GM19099 (cell line): ENCODE measurements around the gene ZNF536.

Source experiments
- POLR2A ChIP-seq: IDR thresholded peaks from 3 replicates; pipeline ENCODE4 v1.6.1; 2011; ENCODE audit warnings: low read depth; ENCODE audit not compliant: insufficient read length; ENCODE audit errors: extremely low read depth

The ZNF536 gene

GRCh38 chr19:30525383-30525782 is 153.2 kb downstream of the ZNF536 start:
- no peak for TF ChIP-seq POLR2A

DNA sequence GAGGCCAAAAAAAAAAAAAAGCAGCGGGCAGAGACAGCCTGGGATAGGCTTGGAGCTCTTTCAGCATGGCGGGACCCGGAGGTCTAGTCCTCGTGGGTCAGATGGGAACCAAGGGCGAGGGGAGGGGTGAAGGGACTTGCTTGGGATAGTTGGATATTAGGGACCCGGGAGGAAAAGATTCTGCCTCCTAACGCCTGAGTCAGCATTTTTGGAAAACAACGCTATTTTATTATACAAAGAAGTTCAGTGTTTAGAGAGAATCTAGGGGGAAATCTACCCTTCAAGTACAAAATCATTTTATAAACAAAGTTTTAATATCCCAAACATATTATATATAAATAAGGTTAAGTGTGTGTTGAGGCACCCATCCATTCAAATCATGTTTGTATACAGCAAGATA is 156.7 kb downstream of the ZNF536 start:
- no peak for TF ChIP-seq POLR2A

DNA sequence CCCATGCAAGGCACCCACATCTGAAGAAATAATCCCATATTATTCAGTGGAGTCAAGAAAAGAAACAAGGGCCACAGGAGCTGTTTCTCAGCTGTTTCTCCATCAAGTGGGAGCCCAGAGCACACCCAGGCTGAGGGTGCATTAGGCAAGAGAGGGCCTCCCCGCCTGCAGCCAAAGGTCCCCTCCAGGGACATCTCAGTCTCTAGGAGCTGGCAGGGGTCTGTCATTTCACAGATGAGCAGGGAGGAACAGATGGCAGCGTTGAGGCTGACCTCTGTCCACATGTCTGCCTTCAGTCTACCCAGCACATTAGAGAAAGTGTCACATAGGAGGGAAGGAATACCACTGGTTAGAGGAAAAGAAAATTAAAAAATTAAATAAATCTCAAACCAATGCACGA is 157.7 kb downstream of the ZNF536 start:
- TF ChIP-seq POLR2A: no peak

DNA sequence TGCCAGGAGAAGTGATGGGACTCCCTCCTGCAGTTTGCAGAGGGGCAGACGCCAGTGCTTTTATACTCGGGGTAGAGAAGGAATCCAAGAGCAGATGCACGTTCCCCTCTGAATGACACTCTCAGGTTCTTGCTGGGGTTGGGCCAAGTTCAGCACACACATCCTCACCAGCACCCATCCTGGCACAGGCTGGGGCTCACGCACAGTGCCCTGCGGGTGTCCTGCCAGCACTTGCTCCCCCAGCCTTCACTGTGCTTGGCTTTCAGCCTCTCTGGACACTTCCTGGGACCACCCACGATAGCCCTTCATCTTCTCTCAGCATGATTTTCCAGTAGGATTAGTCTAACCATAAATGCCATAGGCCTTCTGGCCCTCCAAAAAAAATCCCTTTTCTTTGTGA is 158.6 kb downstream of the ZNF536 start:
- no peak for TF ChIP-seq POLR2A

DNA sequence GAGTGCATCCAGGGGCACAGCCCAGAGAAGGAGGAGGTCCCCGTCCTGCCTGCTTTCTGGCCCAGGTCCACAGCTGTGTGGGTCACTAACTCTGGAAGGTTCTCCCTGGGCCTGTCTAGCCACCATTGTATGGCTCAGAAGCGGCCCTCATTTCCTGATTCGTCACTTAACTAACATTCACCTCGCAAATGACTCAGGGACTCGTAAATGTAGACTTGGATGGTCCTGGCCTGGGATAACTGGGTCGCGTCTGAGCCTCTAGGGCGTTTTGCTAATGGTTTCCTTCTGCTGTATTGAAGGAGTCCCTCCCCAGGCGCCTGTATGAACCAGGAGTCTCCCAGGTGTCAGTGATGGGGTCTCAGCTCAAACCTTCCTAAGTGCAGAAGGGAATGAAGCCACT is 162.8 kb downstream of the ZNF536 start:
- no peak for TF ChIP-seq POLR2A

DNA sequence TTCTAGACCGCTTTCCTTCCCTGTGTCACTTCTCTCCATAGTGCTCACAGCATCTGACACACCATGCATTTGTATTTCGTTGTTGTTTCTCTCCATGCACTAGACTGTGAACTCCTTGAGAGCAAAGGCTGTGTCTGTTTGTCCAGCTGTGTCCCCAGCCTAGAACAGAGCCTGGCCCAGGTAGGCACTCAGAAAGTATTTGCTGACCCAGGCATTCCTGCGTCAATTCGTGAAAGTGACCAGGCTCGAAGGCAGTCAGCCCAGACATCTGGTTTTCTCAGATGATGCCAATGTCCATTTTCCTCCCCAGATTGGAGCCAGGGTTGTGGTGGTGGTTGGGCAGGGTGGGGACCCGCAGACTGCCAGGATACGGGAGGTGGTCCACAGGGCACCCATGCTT is 164.8 kb downstream of the ZNF536 start:
- no peak for TF ChIP-seq POLR2A

DNA sequence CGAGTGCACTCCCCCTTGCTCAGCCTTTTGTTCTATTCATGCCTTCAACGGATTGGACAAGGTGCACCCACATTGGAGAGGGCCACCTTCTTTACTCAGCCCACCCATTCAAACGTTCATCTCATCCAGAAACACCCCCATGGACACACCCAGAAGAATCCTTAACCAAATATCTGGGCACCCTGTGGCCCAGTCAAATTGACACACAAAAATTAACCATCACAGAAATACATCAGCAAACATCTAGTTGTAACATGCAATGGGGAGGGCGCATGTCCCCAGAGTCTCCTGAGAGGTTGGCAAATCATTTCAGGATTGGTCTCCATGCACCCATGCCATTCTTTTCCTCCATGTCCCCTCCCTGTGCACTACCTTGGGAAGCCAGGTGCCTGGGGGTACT is 167.1 kb downstream of the ZNF536 start:
- TF ChIP-seq POLR2A: no peak

GRCh38 chr19:30539981-30540380 is 167.8 kb downstream of the ZNF536 start:
- TF ChIP-seq POLR2A: no peak

- TF ChIP-seq POLR2A: no peak
Measured at GRCh38 chr19:30540761-30541160, 168.6 kb downstream of the ZNF536 start.

DNA sequence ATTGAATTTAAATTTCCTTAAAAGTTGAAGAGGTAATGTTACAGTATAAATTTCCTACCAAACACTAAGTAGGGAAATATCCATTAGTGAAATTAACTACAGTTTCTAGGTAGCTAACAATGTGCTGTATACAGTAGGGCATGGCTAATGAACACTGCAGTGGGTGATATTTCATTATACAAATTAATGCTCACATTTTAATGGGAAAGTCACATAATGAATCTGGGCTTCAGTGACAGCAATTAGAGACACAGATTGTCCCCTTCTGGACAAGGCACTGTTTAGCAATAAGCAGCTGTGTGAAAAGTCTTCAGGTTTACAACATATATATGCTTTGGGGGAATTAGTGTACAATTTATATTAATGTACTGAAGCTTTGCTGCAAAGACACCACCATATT is 169.4 kb downstream of the ZNF536 start:
- no peak for TF ChIP-seq POLR2A

DNA sequence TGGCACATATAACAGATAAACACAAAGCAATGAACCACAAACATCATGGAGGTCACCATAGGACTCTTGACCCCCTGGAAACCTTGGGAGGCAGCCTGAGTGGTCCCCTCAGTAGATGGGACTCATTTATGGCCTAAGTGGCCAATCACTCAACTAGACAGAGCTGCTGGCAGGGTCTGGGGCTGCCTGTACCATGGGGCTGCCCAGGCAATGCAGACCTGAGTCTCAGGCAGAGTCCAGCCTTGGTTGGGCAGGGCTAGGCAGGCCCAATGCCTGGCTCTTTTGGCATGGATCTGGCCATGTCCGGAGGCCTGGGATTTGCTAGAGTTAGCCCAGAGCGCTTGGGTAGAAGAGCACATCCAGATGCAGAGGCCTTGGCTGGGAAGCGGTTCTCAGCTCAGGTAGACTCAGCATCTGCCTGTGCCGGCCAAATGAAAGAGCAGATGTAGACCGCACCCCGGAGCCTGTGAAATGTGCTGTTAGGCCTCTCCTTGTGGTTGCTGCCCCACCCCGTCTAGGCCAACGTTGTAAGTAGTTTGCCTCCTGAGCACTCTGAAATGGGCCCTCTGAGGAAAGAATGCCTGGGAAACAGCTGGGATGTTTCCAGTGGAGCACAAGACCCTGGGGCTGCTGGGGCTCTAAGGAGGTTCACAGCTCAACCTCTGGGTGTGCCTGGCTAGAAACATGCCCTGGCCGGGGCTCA is 171.2 kb downstream of the ZNF536 start:
- TF ChIP-seq POLR2A: no peak

GRCh38 chr19:30545752-30546151 is 173.6 kb downstream of the ZNF536 start:
- TF ChIP-seq POLR2A: no peak

DNA sequence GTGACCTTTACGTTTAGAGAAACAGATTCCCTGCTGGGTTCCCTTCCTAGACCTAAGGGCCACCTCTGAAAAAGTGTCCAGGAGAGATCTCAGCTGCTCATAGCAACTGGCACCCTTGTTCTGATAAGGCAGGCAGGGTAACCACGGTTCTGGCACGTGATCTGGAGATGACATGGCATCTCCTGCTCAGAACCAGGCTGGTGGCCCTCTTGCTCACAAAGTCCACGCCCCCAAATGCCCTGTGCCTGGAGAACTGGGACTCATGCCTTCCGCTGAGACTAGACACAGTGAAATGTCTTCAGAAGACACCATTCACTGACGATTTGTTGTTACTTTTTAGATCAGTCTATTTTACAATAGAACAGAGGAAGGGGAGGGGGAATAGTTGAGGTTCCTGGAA is 174.1 kb downstream of the ZNF536 start:
- TF ChIP-seq POLR2A: no peak

GRCh38 chr19:30547246-30547645 is 175.1 kb downstream of the ZNF536 start:
- no peak for TF ChIP-seq POLR2A

DNA sequence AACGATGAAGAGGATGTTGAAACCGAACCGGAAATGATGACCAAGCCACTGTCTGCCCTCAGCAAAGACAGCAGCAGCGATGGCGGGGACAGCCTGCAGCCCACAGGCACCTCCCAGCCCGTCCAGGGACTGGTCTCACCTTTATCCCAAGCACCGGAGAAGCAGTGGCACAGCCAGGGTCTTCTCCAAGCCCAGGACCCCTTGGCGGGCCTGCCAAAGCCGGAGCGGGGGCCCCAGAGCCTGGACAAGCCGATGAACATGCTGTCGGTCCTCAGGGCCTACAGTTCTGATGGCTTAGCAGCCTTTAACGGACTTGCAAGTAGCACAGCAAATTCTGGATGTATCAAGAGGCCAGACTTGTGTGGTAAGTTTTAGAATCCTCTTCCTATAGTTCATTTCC is 177.0 kb downstream of the ZNF536 start:
- TF ChIP-seq POLR2A: no peak

DNA sequence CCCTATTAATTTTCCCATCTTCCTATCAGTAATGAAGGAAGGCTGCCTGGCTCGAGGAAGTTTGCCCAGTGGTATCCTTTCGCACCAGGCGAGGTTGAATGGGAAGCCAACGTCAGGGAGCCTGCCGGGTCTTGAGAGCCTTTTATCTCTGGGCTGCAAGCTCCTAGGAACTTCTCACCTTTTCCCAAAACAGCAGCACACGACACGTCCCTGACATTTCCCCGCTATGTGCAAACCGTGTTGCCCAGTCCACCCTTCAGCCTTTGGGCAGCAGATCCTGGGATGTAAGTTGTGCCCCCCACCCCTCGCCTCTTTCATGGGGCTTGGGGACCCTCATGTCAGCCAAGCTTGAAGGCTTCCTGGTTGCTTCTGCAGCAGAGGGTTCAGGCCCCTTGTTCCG is 179.1 kb downstream of the ZNF536 start:
- TF ChIP-seq POLR2A: no peak

- no peak for TF ChIP-seq POLR2A
Measured at GRCh38 chr19:30552593-30552992, 180.4 kb downstream of the ZNF536 start.

DNA sequence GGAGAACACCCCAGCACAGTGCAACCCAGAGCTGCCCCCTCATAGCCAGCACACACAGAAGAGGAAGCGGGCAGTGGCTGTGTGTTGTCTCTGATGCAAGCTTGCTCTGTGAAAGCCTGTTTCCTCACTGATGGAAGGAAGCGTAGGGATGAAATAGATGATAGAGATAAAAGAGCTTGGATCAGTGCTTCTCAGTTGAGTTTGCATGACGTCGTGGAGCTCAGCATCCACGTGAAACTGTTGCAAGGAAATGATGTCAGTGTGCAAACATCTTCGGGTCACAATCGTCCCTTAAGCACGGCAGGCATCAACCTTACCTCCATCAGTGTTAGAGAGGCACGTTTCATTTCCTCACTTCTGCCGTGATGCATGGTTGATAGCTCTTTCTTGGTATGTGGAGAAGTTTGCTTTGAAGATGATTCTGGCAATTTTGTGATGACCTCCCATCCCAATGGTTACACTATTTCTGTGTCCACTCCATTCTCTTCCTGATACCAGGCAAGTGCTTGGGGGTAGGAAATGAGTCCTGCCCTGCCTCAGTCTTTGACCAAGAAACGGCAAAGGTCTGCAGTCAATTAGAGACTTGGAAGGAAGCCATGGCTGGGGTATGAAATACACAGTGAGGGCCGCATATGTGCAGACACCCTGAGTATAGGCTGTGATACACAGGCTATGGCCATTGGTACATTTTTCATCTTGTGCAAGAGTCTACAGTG is 183.0 kb downstream of the ZNF536 start:
- no peak for TF ChIP-seq POLR2A

DNA sequence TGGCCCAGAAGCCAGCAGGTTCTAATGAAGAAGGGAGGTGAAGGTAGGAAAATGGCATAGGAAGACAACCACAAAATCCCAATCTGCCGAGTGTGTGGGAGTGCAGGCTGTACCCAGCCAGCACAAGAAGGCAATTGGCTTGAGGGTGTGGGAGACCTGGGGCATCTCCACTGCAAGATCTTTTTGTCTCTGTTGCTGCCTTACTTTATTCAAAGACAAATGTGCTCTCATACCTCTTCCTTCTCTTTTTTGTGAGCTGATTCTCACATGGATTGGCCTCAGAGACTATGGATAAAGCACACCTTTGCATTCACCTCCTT is 183.6 kb downstream of the ZNF536 start:
- TF ChIP-seq POLR2A: no peak
